ENCODE data around the gene ST8SIA4. TPM values are rescaled to one million over a fixed set of nuclear protein-coding genes. Genes with fewer than 3 reads are reported as not detected.

The ST8SIA4 gene
- total RNA-seq, 3 donors from 2014 or later = 27.2 to 38.4 (median 36.9) TPM

DNA sequence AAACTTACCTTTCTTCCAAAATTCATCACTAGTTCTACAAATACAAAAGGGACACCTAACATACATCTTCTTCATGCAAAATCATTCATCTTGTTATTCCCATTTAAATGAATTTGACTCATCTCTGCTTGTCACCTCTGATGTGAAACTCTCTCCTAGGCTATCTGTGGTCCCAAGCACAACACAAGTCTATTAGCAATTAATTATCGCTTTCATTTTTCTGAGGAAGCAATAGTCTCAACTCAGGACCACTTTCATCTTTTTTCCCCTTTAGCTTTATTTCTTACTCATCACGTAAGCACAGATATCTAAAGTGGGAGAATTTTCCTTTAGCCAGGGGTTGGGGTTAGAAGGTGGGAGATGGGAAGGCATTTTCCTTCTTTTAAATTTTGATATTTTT lies 131.9 kb downstream of the ST8SIA4 start:
- DNase-seq (no peak), ATAC-seq (no peak)
- Mint-ChIP-seq H3K4me1 (ENCODE audit: low read depth) (no peaks in the 10 kb centered on the region), H3K4me3 (no peak overlapping the region), H3K9me3 (no peaks in the 10 kb centered on the region), H3K36me3 (ENCODE audit: insufficient read depth) (no peaks in the 10 kb centered on the region), H3K27me3 (ENCODE audit: low read depth) (peaks cover 4% of the 10 kb centered on the region)

DNA sequence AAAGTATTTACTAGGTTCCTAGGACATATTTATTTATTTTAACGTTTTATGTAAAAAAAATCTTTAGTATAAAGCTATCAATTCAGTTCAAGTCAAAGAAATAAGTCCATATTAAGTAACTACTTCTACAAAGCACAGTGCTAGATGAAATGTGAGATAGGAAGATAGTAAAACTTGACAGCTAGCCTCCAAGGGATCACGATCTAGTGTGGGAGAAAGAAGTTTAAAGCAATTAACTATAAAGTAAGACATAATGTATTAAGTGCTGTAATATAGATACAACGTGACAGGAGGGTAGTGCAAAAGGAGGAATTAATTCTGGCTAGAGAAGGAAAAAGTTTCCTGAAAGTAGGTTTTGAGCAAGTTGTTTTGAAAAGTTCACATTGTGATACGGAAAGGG lies 134.9 kb downstream of the ST8SIA4 start:
- no peak for DNase-seq
- no peak for ATAC-seq
- Mint-ChIP-seq H3K36me3 (ENCODE audit: insufficient read depth) (no peaks in the 10 kb centered on the region), H3K4me3 (no peak overlapping the region), H3K27me3 (ENCODE audit: low read depth) (peaks cover 6% of the 10 kb centered on the region), H3K4me1 (ENCODE audit: low read depth) (no peaks in the 10 kb centered on the region), H3K9me3 (no peaks in the 10 kb centered on the region)

DNA sequence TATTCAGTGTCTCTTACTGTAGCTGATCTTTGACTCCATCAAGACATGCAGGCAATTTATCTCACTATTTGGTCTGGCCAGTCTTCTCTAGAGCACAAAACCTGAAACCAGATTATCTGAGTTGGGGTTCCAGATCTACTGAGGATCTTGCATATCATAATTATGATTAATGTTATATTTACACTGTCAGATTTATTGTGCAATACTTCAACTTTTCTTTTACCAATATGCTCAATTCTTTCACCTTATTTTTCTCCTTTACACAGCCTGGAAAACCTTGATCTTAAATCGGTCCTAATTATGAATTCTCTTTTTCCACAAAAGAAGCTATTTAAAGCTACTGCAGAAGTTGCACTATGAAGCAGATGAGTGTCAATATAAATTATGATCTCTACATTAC lies 140.1 kb downstream of the ST8SIA4 start:
- no peak for DNase-seq
- no peaks in the 10 kb centered on the region for H3K9me3 Mint-ChIP-seq
- H3K4me3 Mint-ChIP-seq = no peak overlapping the region

DNA sequence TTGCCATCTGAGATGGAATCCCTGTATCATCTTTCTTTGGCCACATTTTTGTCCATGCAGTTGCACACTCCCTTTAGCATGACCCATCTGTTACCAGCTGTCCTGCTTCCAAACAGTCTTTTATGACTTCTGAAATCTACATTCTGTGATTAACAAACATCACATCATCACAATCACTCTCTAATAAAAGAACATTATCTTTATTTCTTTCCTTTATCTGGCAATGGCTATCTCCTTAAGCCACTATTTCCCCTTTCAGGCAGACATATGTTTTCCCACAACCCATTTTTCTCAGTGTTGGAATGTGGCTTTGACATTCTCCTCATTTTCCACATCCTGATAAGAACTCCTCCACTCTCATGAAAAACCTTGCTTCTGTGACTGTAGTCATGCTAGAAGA lies 141.0 kb downstream of the ST8SIA4 start:
- DNase-seq (no peak), ATAC-seq (no peak)
- Mint-ChIP-seq H3K4me3 (no peak overlapping the region), H3K27me3 (ENCODE audit: low read depth) (peaks cover 6% of the 10 kb centered on the region), H3K36me3 (ENCODE audit: insufficient read depth) (no peaks in the 10 kb centered on the region), H3K4me1 (ENCODE audit: low read depth) (no peaks in the 10 kb centered on the region), H3K9me3 (no peaks in the 10 kb centered on the region)

More for the DNA sequence above, 140.1 kb downstream of the ST8SIA4 start:
- H3K36me3 Mint-ChIP-seq (ENCODE audit: insufficient read depth) = no peaks in the 10 kb centered on the region
- H3K4me1 Mint-ChIP-seq (ENCODE audit: low read depth) = no peaks in the 10 kb centered on the region
- H3K27me3 Mint-ChIP-seq (ENCODE audit: low read depth) = peaks cover 4% of the 10 kb centered on the region
- ATAC-seq = no peak

DNA sequence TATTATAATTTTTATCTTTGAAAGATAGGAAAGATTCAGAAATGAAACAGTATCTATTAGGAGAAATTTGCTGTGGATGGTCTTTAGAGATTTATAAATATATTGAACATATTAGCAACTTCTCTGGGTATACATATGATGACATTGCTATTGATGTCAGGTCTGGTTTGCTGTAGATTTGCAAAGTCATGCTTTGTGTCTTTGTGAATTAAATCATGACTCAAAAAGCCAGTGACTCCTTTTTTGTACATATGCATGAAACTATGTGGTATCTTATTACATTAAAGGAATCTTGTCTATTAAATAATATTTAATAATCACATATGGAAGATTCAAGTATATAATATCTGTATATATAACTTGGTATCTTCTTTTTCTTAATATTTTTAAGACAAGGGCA lies 141.9 kb downstream of the ST8SIA4 start:
- DNase-seq (no peak), ATAC-seq (no peak)
- H3K9me3 Mint-ChIP-seq = no peaks in the 10 kb centered on the region
- H3K4me3 Mint-ChIP-seq = no peak overlapping the region
- H3K27me3 Mint-ChIP-seq (ENCODE audit: low read depth) = peaks cover 6% of the 10 kb centered on the region
- H3K36me3 Mint-ChIP-seq (ENCODE audit: insufficient read depth) = no peaks in the 10 kb centered on the region
- H3K4me1 Mint-ChIP-seq (ENCODE audit: low read depth) = no peaks in the 10 kb centered on the region

DNA sequence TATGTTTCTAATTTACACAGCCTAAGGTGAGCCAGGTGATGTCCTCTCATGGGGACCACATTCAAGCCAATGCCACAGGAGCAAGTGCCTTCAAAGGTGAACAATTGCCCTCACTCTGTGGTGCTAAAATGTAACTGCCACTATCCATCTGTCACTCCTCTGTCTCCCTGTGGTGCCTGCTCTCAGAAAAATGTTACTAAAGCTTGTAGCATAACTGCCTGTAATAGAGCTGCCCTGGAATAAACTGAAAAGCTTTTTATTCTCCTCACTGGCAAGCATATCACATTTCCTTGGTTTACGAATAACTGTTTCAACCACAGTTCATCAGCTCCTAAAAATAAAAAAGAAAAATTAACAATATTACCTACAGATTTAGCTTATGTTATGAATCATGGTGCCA lies 142.4 kb downstream of the ST8SIA4 start:
- no peaks in the 10 kb centered on the region for H3K36me3 Mint-ChIP-seq (ENCODE audit: insufficient read depth)
- ATAC-seq = no peak
- no peak for DNase-seq
- no peak overlapping the region for H3K4me3 Mint-ChIP-seq
- peaks cover 4% of the 10 kb centered on the region for H3K27me3 Mint-ChIP-seq (ENCODE audit: low read depth)
- no peaks in the 10 kb centered on the region for H3K9me3 Mint-ChIP-seq
- H3K4me1 Mint-ChIP-seq (ENCODE audit: low read depth) = no peaks in the 10 kb centered on the region

DNA sequence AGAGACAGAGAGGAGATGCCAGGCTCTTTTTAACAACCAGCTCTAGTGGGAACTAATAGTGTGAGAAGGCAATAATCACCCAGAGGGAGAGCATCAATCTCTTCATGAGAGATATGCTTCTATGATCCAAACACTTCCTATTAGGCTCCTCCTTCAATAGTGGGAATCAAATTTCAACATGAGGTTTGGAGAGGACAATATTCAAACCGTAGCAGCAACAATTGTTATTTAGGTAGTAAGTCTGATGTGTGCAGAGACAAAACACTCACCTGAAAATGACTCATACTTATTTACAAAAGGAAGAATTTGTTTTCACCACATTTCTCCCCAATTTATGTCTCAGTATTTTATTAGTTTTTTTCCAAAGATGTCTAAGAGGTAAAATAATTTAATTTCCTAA lies 144.3 kb downstream of the ST8SIA4 start:
- no peak overlapping the region for H3K4me3 Mint-ChIP-seq
- H3K36me3 Mint-ChIP-seq (ENCODE audit: insufficient read depth) = no peaks in the 10 kb centered on the region
- H3K4me1 Mint-ChIP-seq (ENCODE audit: low read depth) = no peaks in the 10 kb centered on the region
- H3K27me3 Mint-ChIP-seq (ENCODE audit: low read depth) = peaks cover 4% of the 10 kb centered on the region
- H3K9me3 Mint-ChIP-seq = no peaks in the 10 kb centered on the region
- ATAC-seq = no peak
- no peak for DNase-seq

DNA sequence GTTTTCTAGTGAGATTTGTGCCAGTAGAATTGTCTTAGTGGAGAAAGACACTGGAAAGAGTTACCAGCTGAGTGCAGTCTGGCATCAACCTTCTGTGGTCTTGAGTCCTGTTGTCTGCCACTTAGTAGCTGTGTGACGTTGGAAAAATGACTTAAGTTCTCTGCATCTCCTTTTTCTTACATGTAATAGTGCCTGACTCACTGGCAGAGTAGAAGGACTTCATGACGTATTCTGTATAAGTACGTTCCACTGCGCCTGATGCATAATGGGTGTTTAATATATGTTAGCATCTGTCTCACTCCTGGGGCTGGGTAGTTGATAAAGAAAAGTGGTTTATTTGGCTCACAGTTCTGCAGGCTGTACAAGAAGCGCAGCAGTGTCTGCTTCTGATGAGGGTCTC lies 144.8 kb downstream of the ST8SIA4 start:
- H3K4me3 Mint-ChIP-seq = no peak overlapping the region
- peaks cover 4% of the 10 kb centered on the region for H3K27me3 Mint-ChIP-seq (ENCODE audit: low read depth)
- ATAC-seq (no peak), DNase-seq (no peak)
- H3K36me3 Mint-ChIP-seq (ENCODE audit: insufficient read depth) = no peaks in the 10 kb centered on the region
- H3K4me1 Mint-ChIP-seq (ENCODE audit: low read depth) = no peaks in the 10 kb centered on the region
- no peaks in the 10 kb centered on the region for H3K9me3 Mint-ChIP-seq

DNA sequence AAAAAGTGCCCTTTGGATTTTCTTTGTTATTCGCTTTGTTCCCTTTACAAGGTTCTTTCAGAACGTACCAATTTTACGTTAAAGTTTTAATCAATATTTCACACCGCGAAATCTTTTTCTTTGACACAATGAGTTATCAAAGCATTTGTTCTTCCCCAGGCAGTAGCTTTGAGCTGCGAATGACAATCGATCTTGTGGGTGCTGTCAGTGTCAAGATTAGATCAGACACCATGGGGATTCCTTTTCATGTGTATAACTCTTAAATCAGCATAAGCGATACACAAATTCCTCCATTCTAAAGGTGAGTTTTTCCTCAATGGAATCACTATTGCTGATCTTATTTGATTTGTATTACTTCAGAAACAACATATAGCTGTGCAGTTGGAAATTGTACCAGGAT lies 145.5 kb downstream of the ST8SIA4 start:
- Mint-ChIP-seq H3K4me1 (ENCODE audit: low read depth) (no peaks in the 10 kb centered on the region), H3K9me3 (no peaks in the 10 kb centered on the region), H3K36me3 (ENCODE audit: insufficient read depth) (no peaks in the 10 kb centered on the region), H3K4me3 (no peak overlapping the region), H3K27me3 (ENCODE audit: low read depth) (peaks cover 4% of the 10 kb centered on the region)
- DNase-seq (no peak), ATAC-seq (no peak)
